Measurements from ENCODE around the gene KCNMA1.

Gene KCNMA1

GRCh38 chr10:77164616-77165311 lies 472.8 kb downstream of the KCNMA1 start:
- DNase-seq: no peak

- no peak for DNase-seq
Measured at GRCh38 chr10:77163670-77164348, 473.8 kb downstream of the KCNMA1 start.

DNA sequence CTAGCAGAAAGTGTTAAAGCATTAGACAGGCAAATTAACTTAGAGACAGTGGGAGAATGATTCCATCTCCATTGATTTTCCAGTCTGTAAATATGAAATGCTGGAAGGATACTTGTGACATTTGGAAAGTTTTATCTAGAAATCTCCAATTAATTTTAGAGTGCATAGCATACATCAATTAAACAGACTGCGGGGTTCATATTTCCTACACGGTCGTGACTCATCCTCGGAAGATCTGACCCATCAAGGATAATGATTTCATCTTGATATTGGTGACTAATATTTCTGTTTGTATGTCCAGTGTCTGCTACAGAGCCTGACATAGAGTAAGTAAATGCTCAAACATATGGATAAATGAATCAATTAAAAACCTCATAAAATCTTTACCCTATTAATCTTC lies 474.9 kb downstream of the KCNMA1 start:
- DNase-seq: no peak

DNA sequence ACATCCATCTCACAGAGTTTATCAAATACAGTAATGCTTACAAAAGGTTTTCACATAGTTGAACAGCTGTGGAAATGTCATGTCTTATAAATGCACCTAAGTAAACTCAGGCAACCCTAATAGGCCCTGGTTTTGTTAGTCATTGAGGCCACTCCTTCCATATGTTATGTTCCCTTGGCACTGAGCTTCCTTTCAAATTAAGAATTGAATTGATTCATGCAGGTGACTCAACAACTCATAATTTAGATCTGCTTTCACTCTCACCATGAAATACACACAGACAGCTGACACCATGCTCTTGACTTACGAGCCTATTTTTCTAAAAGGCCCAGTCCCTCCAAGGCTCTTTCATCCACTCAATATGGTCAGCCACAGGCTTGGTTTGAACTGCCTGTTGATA lies 476.9 kb downstream of the KCNMA1 start:
- DNase-seq: no peak

- DNase-seq: no peak
Measured at GRCh38 chr10:77159538-77160110, 478.0 kb downstream of the KCNMA1 start.

- DNase-seq: no peak
Measured at GRCh38 chr10:77158666-77159065, 478.9 kb downstream of the KCNMA1 start.

DNA sequence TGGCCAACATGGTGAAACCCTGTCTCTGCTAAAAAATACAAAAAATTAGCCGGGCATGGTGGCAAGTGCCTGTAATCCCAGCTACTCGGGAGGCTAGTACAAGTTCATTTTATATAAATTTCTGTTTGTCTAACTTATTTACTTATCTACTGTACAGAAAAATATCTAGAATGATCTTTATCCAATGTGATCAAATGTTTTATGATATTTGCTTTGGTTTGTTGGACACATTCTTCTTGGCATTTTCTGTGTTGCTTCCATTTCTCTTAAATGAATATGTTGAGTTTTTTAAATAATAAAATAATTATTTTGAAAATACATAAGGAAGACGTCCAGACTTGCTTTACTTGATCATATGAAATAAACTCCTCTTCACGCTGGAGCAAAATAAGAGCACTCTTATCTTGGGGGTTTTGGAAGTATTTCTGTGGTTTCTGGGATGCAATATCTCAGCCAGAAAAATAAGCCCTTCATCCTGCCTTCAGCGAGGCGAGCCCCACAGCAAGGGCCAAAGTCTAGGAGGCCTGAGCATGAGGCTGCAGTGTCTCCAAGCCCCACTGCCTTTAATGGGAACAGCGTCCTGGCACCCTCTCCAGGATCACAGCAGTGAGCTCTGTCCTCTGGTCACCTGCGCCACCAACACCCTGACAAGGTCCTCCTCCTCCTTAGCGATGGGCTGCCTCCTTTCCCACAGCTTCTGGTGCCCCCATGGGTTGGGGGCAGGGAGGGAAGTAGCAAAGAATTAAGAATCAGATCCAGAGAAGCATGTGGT lies 480.2 kb downstream of the KCNMA1 start:
- no peak for DNase-seq

GRCh38 chr10:77156406-77156879 lies 481.2 kb downstream of the KCNMA1 start:
- DNase-seq: no peak

DNA sequence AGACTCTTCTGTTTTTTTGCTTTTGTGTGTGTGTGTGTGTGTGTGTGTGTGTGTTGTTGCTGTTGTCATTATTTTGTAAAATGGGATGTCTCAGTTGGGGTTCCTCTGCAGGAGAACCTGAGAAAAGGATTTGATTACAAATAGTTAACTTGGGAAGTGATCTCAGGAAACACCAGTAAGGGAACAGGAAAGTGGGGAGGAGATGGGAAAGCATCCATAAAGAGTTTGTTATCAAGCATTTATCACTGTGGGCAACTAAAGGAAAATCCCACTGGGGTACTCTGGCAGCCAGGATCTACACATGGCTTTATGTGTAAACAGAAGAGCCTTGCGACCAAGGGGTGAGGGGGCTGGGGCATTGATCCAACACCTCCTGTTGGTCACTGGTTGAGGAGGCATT lies 485.4 kb downstream of the KCNMA1 start:
- no peak for DNase-seq

- DNase-seq: no peak
Measured at GRCh38 chr10:77151408-77151807, 486.2 kb downstream of the KCNMA1 start.

- no peak for DNase-seq
Measured at GRCh38 chr10:77149706-77150105, 487.9 kb downstream of the KCNMA1 start.

DNA sequence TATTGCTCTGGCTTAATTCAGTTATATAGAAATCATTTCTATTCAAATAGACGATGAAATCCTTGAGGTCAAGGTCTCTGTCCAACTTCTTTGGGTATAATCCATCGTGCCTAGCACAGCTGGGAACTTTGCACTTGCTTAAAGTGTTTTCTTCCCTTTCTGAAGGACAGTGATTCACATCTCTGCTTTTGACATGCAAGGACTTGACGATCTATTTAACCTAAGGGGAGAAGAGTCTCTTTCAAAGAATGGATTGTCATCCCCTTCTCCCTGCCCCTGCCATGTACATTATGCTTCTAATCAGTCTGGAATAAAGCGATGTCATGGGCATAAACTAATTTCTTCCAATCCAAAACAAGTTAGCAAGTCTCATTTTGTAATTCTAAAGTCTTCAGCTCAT lies 488.6 kb downstream of the KCNMA1 start:
- no peak for DNase-seq

GRCh38 chr10:77147871-77148270 lies 489.7 kb downstream of the KCNMA1 start:
- DNase-seq: no peak

DNA sequence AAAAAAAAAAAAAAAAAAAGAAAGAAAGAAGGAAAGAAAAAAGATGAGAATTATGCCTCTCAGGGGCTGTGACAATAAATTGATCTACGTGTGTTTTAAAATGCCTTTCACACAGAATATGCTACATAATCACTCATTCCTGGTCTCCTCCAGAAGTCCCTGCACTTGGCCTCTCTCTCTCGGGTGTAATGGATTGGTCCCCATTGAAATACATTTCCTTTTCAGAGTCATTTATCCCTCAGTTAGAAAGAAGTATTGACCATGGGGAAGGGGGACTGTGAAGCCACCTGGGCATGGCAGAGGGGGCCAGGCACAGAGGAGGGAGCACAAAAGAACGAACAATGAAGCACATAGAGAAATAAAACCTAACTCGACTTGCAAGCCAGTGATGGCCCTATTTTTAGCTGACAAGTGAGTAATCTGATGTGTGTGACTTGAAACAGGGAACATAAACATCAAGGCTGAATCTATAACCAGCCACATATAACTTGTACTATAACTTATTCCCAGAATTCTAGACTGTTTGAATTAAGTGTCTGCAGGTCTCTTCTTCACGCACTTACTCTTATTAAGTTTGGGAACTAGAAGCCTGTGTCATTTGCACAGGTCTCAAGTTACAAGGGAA lies 490.8 kb downstream of the KCNMA1 start:
- no peak for DNase-seq

DNA sequence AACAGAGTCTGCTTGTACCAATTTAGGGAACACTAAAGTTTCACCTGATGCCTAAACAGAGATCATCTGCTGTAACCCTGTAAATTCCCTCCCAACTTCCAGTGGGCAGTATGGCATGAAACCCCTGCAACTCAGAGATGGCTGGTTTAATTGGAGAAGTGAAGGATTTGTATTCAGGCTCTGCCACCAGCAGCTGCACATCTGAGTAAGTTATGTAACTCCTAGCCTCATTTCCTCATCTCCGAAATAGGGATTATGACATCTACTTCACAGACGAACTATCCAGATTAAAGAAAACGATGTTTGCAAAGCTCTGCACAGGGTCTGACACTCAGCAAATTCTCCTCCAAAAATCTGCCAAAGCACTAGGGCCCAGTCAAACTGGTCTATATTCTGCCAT lies 493.0 kb downstream of the KCNMA1 start:
- DNase-seq: peak; percentile 50

DNA sequence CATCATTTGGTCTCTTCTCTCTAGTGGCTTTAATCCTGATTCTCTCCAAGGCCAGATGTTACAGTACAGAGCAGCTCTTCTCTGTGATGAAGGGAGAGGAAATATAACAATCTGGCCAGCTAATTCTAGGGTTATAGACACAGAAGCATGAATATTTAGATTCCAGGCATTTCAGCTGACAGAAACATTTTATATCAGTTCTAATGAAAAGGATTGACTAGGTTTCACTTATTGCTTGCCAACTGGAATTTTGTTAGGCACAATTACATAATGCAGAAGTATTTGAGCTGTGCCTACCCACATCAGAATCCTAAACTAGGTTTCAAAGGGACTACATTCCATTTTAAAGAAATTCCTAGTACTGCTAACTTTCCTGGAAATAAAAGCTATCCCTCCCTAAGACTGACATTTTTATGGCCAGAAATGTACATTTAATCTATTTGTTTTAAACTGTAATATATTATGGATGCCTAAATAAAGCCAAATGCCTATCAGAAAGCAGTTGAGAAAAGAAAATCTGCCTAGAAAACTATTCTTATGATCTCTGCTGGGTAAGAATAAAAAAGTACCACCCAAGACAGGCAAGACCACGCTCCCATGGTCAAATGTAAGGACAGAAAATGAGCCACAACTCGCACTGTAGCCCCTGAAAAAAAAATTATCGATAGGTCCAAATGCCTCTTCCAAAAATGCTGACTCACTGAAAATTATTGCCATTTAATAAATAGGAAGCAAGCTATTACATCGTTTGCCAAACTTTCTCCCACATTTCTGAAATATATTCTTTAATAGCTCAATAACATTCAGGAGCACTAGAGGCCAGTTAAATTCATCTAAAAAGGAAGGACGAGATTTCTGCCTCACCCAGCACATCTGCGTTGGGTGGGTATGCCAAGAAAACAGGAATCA lies 498.1 kb downstream of the KCNMA1 start:
- DNase-seq: no peak

DNA sequence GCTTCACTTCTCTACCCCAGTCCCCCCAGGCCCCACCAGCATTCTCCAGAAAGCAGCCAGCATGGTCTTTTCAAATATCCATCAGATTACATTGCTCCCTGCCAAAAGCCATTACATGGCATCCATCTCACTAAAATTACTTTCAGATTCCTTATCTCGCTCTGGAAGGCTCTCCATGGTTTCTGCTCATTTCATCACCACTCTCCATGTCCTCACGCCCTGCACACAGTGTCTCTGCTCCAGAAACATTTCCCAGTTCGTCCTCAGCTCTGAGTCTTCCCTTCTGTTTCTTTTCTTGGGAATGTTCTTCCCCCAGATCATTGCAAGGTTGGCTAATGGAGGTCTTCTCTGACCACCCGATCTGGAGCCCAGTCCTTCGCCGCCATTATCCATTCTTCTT lies 499.1 kb downstream of the KCNMA1 start:
- no peak for DNase-seq

DNA sequence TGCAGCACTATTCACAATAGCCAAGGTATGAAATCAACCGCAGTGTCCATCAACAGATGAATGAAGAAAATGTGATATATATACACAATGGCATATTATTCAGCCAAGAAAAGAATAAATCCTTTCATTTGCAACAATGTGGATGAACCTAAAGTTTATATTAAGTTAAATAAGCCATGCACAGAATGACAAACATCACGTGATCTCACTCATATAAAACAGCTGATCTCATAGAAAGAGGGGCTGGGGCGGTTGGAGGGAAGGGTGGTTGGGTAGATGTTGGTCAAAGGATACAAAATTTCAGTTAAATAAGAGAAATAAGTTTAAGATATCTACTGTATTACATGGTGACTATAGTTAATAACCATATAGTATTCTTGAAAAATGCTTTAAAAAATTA lies 502.1 kb downstream of the KCNMA1 start:
- DNase-seq: no peak

DNA sequence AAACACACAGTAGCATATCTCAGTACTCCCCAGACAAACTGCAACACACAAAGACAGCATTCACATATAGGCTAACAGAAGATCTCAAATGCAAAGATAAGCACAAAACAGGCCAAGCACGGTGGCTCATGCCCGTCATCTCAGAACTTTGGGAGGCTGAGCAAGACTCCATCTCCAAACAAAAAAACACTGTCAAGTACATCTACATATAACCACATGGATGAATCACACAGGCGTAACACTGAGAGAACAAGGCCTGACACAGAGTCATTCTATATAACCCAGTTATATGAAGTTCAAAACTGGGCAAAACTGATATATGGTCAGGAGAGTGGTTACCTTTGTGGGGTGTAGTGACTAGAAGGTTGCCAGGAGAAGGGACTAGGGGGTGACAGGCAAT lies 506.4 kb downstream of the KCNMA1 start:
- no peak for DNase-seq

GRCh38 chr10:77127243-77127642 lies 510.4 kb downstream of the KCNMA1 start:
- no peak for DNase-seq

- no peak for DNase-seq
Measured at GRCh38 chr10:77125231-77125630, 512.4 kb downstream of the KCNMA1 start.

GRCh38 chr10:77123330-77123729 lies 514.3 kb downstream of the KCNMA1 start:
- DNase-seq: no peak
